ENCODE measurements around the gene PIGR.

- TF ChIP-seq CTCF (IDR thresholded peaks at IDR 0.05; ENCODE audit: control extremely low read depth in 1 of 3, insufficient read depth in 1 of 3, low read depth in 1 of 3, low read length in 3 of 3) (no peak), NRF1 (IDR thresholded peaks at IDR 0.05; ENCODE audit: low read depth, low read length) (no peak), SP1 (IDR thresholded peaks at IDR 0.05; ENCODE audit: low read depth, low read length) (no peak), ZNF274 (IDR thresholded peaks at IDR 0.05; ENCODE audit: borderline replicate concordance, extremely low read depth, low read length) (no peak), TAF1 (IDR thresholded peaks at IDR 0.05; ENCODE audit: low read depth, low read length) (no peak), EZH2 (IDR thresholded peaks at IDR 0.05; ENCODE audit: low read depth, low read length, severe bottlenecking) (no peak), SUZ12 (IDR thresholded peaks at IDR 0.05; ENCODE audit: low read length) (no peak)
Measured at GRCh38 chr1:206971029-206971655, 24.9 kb upstream of the PIGR start.
